ENCODE measurements around the gene ACAA2. TPM values are rescaled to one million over a fixed set of nuclear protein-coding genes. Genes with fewer than 3 reads are reported as not detected.

Gene ACAA2
- total and polyA plus RNA-seq, 4 donors = 55.6 to 1,315 (median 646) TPM

DNA sequence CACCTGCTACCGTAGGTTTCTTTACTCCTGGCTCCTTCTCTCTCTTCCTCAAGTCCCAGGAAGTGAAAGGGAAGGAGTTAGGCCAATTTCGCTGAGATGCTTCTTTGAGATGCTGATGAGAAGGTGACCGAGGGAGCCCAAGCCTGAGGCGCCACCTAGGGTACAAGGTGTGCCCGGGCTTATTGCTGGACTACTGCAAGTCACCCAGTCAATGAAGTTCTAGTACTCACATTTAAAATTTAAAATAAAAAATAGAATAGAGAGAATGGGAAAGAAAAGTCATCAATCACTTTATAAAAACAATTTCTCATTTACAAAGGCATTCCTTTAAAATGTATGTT is 45.3 kb downstream of the ACAA2 start:
- 49% methylated on average over 5 of the region's 5 CpGs for WGBS
- no peak overlapping the region for H3K27ac ChIP-seq (ENCODE audit: low read depth in 1 of 2, low read length in 2 of 2)
- TF ChIP-seq HNF4G (IDR thresholded peaks at IDR 0.05) (no peak), SP1 (IDR thresholded peaks at IDR 0.05) (no peak), NR2F2 (IDR thresholded peaks at IDR 0.05) (no peak), EGR1 (IDR thresholded peaks at IDR 0.05; ENCODE audit: low read depth in 2 of 2) (no peak), TAF1 (conservative IDR thresholded peaks at IDR 0.05) (no peak), FOXA1 (IDR thresholded peaks at IDR 0.05) (no peak), JUND (IDR thresholded peaks at IDR 0.05) (no peak), GABPA (IDR thresholded peaks at IDR 0.05 in 1 of 2, conservative IDR thresholded peaks at IDR 0.05 in 1 of 2) (no peak), RXRA (IDR thresholded peaks at IDR 0.05) (no peak), YY1 (IDR thresholded peaks at IDR 0.05) (no peak), FOXA2 (IDR thresholded peaks at IDR 0.05) (no peak), HNF4A (conservative IDR thresholded peaks at IDR 0.05) (peak in 1 of 2 donors; percentile 21), RAD21 (IDR thresholded peaks at IDR 0.05) (peak; percentile 84 to 86)
- TF ChIP-seq, protein P1, sequence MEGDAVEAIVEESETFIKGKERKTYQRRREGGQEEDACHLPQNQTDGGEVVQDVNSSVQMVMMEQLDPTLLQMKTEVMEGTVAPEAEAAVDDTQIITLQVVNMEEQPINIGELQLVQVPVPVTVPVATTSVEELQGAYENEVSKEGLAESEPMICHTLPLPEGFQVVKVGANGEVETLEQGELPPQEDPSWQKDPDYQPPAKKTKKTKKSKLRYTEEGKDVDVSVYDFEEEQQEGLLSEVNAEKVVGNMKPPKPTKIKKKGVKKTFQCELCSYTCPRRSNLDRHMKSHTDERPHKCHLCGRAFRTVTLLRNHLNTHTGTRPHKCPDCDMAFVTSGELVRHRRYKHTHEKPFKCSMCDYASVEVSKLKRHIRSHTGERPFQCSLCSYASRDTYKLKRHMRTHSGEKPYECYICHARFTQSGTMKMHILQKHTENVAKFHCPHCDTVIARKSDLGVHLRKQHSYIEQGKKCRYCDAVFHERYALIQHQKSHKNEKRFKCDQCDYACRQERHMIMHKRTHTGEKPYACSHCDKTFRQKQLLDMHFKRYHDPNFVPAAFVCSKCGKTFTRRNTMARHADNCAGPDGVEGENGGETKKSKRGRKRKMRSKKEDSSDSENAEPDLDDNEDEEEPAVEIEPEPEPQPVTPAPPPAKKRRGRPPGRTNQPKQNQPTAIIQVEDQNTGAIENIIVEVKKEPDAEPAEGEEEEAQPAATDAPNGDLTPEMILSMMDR (IDR thresholded peaks at IDR 0.05; ENCODE audit: low read depth, low read length, missing input control) = peak; percentile 46
- TF ChIP-seq, protein P2, sequence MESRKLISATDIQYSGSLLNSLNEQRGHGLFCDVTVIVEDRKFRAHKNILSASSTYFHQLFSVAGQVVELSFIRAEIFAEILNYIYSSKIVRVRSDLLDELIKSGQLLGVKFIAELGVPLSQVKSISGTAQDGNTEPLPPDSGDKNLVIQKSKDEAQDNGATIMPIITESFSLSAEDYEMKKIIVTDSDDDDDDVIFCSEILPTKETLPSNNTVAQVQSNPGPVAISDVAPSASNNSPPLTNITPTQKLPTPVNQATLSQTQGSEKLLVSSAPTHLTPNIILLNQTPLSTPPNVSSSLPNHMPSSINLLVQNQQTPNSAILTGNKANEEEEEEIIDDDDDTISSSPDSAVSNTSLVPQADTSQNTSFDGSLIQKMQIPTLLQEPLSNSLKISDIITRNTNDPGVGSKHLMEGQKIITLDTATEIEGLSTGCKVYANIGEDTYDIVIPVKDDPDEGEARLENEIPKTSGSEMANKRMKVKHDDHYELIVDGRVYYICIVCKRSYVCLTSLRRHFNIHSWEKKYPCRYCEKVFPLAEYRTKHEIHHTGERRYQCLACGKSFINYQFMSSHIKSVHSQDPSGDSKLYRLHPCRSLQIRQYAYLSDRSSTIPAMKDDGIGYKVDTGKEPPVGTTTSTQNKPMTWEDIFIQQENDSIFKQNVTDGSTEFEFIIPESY (IDR thresholded peaks at IDR 0.05) = no peak
- TF ChIP-seq, protein P3, sequence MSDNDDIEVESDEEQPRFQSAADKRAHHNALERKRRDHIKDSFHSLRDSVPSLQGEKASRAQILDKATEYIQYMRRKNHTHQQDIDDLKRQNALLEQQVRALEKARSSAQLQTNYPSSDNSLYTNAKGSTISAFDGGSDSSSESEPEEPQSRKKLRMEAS (IDR thresholded peaks at IDR 0.05) = no peak
- TF ChIP-seq, protein P4, sequence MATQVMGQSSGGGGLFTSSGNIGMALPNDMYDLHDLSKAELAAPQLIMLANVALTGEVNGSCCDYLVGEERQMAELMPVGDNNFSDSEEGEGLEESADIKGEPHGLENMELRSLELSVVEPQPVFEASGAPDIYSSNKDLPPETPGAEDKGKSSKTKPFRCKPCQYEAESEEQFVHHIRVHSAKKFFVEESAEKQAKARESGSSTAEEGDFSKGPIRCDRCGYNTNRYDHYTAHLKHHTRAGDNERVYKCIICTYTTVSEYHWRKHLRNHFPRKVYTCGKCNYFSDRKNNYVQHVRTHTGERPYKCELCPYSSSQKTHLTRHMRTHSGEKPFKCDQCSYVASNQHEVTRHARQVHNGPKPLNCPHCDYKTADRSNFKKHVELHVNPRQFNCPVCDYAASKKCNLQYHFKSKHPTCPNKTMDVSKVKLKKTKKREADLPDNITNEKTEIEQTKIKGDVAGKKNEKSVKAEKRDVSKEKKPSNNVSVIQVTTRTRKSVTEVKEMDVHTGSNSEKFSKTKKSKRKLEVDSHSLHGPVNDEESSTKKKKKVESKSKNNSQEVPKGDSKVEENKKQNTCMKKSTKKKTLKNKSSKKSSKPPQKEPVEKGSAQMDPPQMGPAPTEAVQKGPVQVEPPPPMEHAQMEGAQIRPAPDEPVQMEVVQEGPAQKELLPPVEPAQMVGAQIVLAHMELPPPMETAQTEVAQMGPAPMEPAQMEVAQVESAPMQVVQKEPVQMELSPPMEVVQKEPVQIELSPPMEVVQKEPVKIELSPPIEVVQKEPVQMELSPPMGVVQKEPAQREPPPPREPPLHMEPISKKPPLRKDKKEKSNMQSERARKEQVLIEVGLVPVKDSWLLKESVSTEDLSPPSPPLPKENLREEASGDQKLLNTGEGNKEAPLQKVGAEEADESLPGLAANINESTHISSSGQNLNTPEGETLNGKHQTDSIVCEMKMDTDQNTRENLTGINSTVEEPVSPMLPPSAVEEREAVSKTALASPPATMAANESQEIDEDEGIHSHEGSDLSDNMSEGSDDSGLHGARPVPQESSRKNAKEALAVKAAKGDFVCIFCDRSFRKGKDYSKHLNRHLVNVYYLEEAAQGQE (IDR thresholded peaks at IDR 0.05) = no peak
- TF ChIP-seq, protein P5, sequence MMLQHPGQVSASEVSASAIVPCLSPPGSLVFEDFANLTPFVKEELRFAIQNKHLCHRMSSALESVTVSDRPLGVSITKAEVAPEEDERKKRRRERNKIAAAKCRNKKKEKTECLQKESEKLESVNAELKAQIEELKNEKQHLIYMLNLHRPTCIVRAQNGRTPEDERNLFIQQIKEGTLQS (IDR thresholded peaks at IDR 0.05) = no peak
- no peak overlapping the region for H3K4me3 ChIP-seq (ENCODE audit: low read depth in 1 of 3, low read length in 3 of 3)
- H3K9me3 ChIP-seq (ENCODE audit: control insufficient read depth in 4 of 4, low read length in 3 of 4) = no peaks in the 10 kb centered on the region
- no peak overlapping the region for H3K9ac ChIP-seq (ENCODE audit: low read depth in 1 of 2, low read length in 2 of 2)
- no peaks in the 10 kb centered on the region for H3K36me3 ChIP-seq (ENCODE audit: control insufficient read depth in 4 of 4, insufficient read depth in 3 of 4, low read depth in 1 of 4, low read length in 3 of 4)
- no peaks in the 10 kb centered on the region for H3K27me3 ChIP-seq (ENCODE audit: control insufficient read depth in 4 of 4, insufficient read depth in 4 of 4, low read length in 3 of 4)
- H3K4me1 ChIP-seq (ENCODE audit: control insufficient read depth in 4 of 4, insufficient read depth in 4 of 4, low read length in 3 of 4) = peaks cover 0 to 13% (median 12%) of the 10 kb centered on the region in 4 donors
- no peak for DNase-seq (ENCODE audit: low spot score)
